Activated B cell treated with CpG ODN at 0.5 μM for 24 hours (primary cell): ENCODE results near the gene SEMA5A. TPM values are rescaled to one million over a fixed set of nuclear protein-coding genes. Genes with fewer than 3 reads are reported as not detected.

Experiments used
- ATAC-seq: fragments of 200-7000 bp; cut with Tn5 transposase; one replicate; pipeline ENCODE4 v1.10.0; 2021; ENCODE audit warnings: low read depth, mild to moderate bottlenecking, moderate library complexity
- CTCF ChIA-PET: fragments of 350-600 bp; sonication (Branson Sonifier 250); formaldehyde crosslinking; loops from one replicate; lab custom pipeline; 2021; ENCODE audit warnings: antibody characterized with exemption; lab: Charles Lee
- POLR2A ChIA-PET: fragments of 350-600 bp; sonication (Branson Sonifier 250); formaldehyde crosslinking; loops from one replicate; lab custom pipeline; 2021; ENCODE audit warnings: antibody characterized with exemption; lab: Charles Lee
- DNase-seq: peaks from one replicate; pipeline ENCODE4 v3.0.0; 2022
- H3K27ac Mint-ChIP-seq: one replicate; pipeline ENCODE4 v1.8.0; 2020; ENCODE audit warnings: mixed read lengths
- H3K27me3 Mint-ChIP-seq: one replicate; pipeline ENCODE4 v1.8.0; 2021; ENCODE audit warnings: mixed read lengths
- H3K36me3 Mint-ChIP-seq: one replicate; pipeline ENCODE4 v1.8.0; 2021; ENCODE audit warnings: low read depth, mixed read lengths
- H3K4me1 Mint-ChIP-seq: one replicate; pipeline ENCODE4 v1.8.0; 2021; ENCODE audit warnings: mixed read lengths
- H3K4me3 Mint-ChIP-seq: one replicate; pipeline ENCODE4 v1.8.0; 2020; ENCODE audit warnings: mild to moderate bottlenecking, mixed read lengths
- H3K9me3 Mint-ChIP-seq: one replicate; pipeline ENCODE4 v1.8.0; 2020; ENCODE audit warnings: mixed read lengths
- intact Hi-C: fragments of 100-400 bp; cut with micrococcal nuclease; formaldehyde crosslinking; loops from one replicate; pipeline ENCODE4 v1.15.1; 2024
- total RNA-seq: library from RNA; stranded (reverse); gene quantifications from 2 replicates; pipeline ENCODE4 v1.2.3, GENCODE V29; 2022
- TF ChIP-seq, protein P1 (sequence below): fragments of 200-600 bp; IDR thresholded peaks from one replicate; pipeline ENCODE4 v1.8.0; 2022; ENCODE audit warnings: antibody characterized with exemption, mild to moderate bottlenecking

SEMA5A gene
- total RNA-seq, 1 donor from 2014 or later, result not detected

- TF ChIP-seq, protein P1, sequence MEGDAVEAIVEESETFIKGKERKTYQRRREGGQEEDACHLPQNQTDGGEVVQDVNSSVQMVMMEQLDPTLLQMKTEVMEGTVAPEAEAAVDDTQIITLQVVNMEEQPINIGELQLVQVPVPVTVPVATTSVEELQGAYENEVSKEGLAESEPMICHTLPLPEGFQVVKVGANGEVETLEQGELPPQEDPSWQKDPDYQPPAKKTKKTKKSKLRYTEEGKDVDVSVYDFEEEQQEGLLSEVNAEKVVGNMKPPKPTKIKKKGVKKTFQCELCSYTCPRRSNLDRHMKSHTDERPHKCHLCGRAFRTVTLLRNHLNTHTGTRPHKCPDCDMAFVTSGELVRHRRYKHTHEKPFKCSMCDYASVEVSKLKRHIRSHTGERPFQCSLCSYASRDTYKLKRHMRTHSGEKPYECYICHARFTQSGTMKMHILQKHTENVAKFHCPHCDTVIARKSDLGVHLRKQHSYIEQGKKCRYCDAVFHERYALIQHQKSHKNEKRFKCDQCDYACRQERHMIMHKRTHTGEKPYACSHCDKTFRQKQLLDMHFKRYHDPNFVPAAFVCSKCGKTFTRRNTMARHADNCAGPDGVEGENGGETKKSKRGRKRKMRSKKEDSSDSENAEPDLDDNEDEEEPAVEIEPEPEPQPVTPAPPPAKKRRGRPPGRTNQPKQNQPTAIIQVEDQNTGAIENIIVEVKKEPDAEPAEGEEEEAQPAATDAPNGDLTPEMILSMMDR, result no peak
- Mint-ChIP-seq H3K27me3 (no peaks in the 10 kb centered on the region), H3K36me3 (no peaks in the 10 kb centered on the region), H3K9me3 (peaks cover 7% of the 10 kb centered on the region), H3K4me3 (no peak overlapping the region), H3K27ac (no peak overlapping the region), H3K4me1 (no peaks in the 10 kb centered on the region)
- intact Hi-C loops, result no loop called here
- CTCF ChIA-PET, result no interaction called here
- ATAC-seq, result no peak
- no peak for DNase-seq
- POLR2A ChIA-PET, result no interaction called here
Observed at GRCh38 chr5:9340085-9340484, 205.8 kb downstream of the SEMA5A start.

DNA sequence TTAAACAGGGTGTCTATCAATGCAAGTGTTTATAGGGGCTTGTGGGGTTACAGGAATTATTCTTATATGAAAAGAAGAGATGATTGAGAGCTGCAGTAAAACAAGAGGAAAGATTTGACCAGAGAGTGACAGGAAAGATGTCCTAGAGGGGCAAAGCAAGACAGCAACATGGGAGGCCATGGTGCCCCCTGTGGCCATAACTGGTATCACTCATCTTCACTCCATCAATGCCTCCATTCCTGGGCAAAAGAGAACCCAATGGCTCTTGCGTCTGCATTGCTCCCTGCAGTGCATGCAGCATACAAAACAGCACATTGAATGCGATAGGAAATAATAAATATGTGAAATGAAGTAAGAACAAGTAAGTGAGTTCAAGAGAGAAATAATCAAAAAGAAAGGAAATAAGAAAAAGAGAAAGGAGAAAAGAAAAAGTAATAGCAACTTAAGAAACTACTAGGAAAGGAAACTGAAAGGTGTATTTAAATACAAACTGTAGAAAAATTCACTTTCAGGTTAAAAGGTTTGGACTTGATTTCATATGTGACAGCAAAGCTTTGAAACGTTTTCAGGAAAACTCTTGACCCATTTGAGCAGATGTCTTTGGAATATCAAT is 206.6 kb downstream of the SEMA5A start:
- ChIA-PET CTCF (no interaction called here), POLR2A (no interaction called here)
- no peak overlapping the region for H3K4me3 Mint-ChIP-seq
- DNase-seq (no peak), ATAC-seq (no peak)
- H3K27ac Mint-ChIP-seq, result no peak overlapping the region
- H3K9me3 Mint-ChIP-seq, result peaks cover 7% of the 10 kb centered on the region
- TF ChIP-seq, protein P1, result no peak
- intact Hi-C loops, result no loop called here
- no peaks in the 10 kb centered on the region for H3K36me3 Mint-ChIP-seq
- H3K27me3 Mint-ChIP-seq, result no peaks in the 10 kb centered on the region
- no peaks in the 10 kb centered on the region for H3K4me1 Mint-ChIP-seq

GRCh38 chr5:9338796-9339195 is 207.1 kb downstream of the SEMA5A start:
- no peak for DNase-seq
- Mint-ChIP-seq H3K4me1 (no peaks in the 10 kb centered on the region), H3K36me3 (no peaks in the 10 kb centered on the region), H3K4me3 (no peak overlapping the region), H3K27ac (no peak overlapping the region), H3K9me3 (peaks cover 7% of the 10 kb centered on the region), H3K27me3 (no peaks in the 10 kb centered on the region)
- TF ChIP-seq, protein P1, result no peak
- POLR2A ChIA-PET, result no interaction called here
- CTCF ChIA-PET, result no interaction called here
- intact Hi-C loops, result no loop called here
- ATAC-seq, result no peak

DNA sequence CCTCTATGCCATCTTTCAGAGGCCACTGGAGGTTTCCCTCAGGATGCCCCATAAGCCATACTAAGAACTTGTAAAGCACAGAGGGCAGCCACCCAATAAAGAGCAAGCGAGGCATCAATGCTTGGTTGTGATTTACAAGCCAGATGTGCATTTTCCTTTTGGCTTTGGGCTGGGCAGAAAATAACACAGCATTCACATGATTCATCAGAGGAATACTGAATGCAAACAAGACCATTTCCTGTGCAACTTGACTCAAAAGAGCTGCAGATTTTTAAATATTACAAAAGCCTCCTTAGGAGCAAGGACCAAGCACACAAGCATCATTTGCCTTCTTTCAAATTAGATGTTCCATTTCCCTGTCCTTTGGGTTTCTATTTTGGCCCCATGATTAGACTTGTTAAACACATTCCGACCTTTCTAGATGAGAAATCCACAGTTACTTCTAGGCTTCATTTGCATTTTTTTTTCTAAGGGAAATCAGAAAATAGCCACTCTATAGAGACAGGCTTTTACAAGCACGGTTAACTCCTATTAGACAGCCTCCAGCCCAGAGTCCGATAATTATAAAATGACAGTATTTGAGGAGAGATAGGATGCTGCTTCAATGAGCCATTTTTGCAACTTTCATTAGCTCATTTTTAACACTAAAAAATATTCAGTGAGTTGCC is 207.8 kb downstream of the SEMA5A start:
- ATAC-seq, result no peak
- H3K27ac Mint-ChIP-seq, result no peak overlapping the region
- peaks cover 7% of the 10 kb centered on the region for H3K9me3 Mint-ChIP-seq
- H3K36me3 Mint-ChIP-seq, result no peaks in the 10 kb centered on the region
- H3K27me3 Mint-ChIP-seq, result no peaks in the 10 kb centered on the region
- TF ChIP-seq, protein P1, result no peak
- H3K4me3 Mint-ChIP-seq, result no peak overlapping the region
- H3K4me1 Mint-ChIP-seq, result no peaks in the 10 kb centered on the region
- intact Hi-C loops, result no loop called here
- no peak for DNase-seq
- POLR2A ChIA-PET, result no interaction called here
- CTCF ChIA-PET, result no interaction called here

DNA sequence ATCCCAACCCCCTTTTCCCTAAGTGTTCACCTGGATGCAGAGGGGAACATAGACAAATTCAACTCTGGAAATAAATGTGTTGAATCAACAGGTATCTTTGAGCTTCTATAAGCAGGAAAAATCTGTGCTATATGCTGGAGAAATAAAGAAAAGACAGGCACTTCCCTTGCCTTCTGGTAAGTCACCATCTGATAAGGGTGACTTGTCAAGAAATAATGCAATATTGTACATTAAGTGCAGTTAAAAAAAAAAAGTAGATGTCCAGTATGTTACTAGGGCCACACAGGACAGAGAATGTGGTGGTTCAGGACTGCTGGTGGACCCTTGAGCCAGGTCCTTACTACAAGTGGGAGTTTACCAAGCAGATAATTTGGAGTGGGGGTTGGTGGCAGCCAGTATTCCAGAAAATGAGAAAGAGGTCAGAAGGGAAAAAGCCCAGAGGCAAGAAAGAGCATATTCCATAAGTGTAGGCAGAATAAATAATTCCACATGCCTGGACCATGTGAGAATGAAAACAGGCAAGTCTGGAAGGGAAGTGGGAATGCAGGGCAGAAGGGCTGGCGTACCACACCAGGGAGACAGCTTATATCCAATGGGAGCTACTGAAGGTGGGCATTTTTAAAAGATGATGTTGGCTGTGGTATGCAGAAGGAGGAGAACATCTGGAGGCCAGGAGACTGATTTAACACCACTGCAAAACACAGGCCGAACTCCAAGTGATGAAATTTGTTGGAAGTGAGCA is 209.9 kb downstream of the SEMA5A start:
- Mint-ChIP-seq H3K36me3 (no peaks in the 10 kb centered on the region), H3K9me3 (peaks cover 7% of the 10 kb centered on the region), H3K27ac (no peak overlapping the region), H3K4me3 (no peak overlapping the region), H3K27me3 (no peaks in the 10 kb centered on the region), H3K4me1 (no peaks in the 10 kb centered on the region)
- intact Hi-C loops, result no loop called here
- DNase-seq, result no peak
- CTCF ChIA-PET, result no interaction called here
- no peak for ATAC-seq
- POLR2A ChIA-PET, result no interaction called here
- TF ChIP-seq, protein P1, result no peak
